ENCODE results near the gene KLHL9. TPM values are rescaled to one million over a fixed set of nuclear protein-coding genes. Genes with fewer than 3 reads are reported as not detected.

Gene KLHL9
- total RNA-seq, 2 experiments from 2014 or later = 11.9 to 12.0 TPM

DNA sequence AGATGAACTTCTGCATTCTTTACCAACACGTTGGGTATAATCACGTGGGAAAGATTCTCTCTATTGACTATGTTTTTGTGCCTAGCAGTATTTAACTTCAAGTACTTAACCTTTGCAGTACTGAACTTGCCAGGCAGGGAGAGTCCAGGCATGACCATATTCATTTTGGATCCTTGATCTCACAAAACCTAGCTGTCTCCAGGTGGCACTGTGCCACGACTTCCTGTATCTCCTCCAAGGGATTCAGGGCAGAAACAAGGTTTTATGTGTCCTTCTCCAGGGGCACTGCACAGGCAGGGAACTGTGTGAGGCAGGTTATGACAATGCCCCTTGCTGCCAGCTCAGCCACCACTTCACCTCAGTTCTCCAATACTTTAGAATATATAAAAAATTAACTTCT lies 18.3 kb downstream of the KLHL9 start:
- Histone ChIP-seq H3K4me3 (ENCODE audit: low read length) (no peak overlapping the region), H3K9me3 (ENCODE audit: control insufficient read depth in 1 of 2, insufficient read depth in 1 of 2, low read length in 2 of 2) (no peaks in the 10 kb centered on the region), H3K27ac (ENCODE audit: low read depth in 1 of 2, low read length in 2 of 2) (no peak overlapping the region), H3K36me3 (ENCODE audit: insufficient read depth, low read length) (peaks cover 12% of the 10 kb centered on the region), H3K27me3 (ENCODE audit: control insufficient read depth in 1 of 2, insufficient read depth in 2 of 2, low read length in 2 of 2) (no peaks in the 10 kb centered on the region), H3K4me1 (ENCODE audit: insufficient read depth, low read length) (no peaks in the 10 kb centered on the region)
- no peak overlapping the region for H3K27ac Mint-ChIP-seq
- no peaks in the 10 kb centered on the region for H3K27me3 Mint-ChIP-seq
- intact Hi-C loops (cut with DNase I, micrococcal nuclease) = loop anchor here in 1 of 2 experiments (5.0 kb wide), 1 partner anchor 475 kb away; no protein-coding TSS in a partner anchor
- CTCF ChIA-PET = interaction anchor here (2.0 kb wide), 1 partner anchor 79 kb away, joined by 16 read pairs; no protein-coding TSS in a partner anchor
- H3K9me3 Mint-ChIP-seq = no peaks in the 10 kb centered on the region
- peaks cover 4% of the 10 kb centered on the region for H3K4me1 Mint-ChIP-seq (ENCODE audit: low read depth)
- POLR2A ChIA-PET = interaction anchor here (1.3 kb wide), 1 partner anchor 78 kb away, joined by 3 read pairs; no protein-coding TSS in a partner anchor
- DNase-seq (no peak), ATAC-seq (ENCODE audit: poor library complexity) (no peak)
- no peak overlapping the region for H3K4me3 Mint-ChIP-seq
- H3K36me3 Mint-ChIP-seq (ENCODE audit: low read depth) = peaks cover 16% of the 10 kb centered on the region
- TF ChIP-seq, protein P1, sequence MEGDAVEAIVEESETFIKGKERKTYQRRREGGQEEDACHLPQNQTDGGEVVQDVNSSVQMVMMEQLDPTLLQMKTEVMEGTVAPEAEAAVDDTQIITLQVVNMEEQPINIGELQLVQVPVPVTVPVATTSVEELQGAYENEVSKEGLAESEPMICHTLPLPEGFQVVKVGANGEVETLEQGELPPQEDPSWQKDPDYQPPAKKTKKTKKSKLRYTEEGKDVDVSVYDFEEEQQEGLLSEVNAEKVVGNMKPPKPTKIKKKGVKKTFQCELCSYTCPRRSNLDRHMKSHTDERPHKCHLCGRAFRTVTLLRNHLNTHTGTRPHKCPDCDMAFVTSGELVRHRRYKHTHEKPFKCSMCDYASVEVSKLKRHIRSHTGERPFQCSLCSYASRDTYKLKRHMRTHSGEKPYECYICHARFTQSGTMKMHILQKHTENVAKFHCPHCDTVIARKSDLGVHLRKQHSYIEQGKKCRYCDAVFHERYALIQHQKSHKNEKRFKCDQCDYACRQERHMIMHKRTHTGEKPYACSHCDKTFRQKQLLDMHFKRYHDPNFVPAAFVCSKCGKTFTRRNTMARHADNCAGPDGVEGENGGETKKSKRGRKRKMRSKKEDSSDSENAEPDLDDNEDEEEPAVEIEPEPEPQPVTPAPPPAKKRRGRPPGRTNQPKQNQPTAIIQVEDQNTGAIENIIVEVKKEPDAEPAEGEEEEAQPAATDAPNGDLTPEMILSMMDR (IDR thresholded peaks at IDR 0.05) = no peak

DNA sequence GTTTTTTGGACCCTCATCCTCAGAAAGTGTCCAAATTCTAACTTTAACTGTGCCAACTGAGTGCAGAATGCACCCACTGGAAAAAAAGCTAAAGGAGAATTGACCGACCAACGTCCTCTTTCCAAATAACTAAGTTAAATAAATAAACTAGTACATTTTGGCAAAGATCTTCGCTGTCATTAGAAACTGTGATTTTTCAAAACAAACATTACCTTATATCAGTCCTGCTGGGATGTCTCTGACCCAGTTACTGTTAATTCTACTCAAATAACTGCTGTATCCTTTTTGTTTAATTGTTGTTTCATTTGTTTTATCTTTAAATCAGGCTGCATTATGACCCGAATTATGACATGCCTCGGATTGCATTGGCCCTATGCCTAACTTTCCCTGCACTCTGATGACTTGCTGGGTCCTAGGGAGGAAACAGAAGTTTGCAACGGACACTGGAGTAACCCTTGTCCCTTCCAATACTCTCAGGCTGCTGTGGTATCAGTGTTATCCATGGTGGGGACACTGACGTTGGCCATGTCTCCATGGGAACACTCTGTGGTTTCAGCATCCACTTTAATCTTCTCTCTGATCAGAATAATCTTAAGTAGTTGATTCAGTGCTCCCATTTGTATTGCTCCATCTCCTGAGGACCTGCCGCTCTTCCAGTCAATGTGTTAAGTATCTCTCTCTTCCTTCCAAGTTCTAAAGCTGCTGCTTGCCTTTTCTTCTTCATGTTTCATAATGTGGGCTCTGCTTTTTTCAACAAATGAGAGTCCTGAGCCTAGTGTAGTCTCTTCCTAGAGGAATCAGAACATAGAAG lies 19.0 kb downstream of the KLHL9 start:
- no peak overlapping the region for H3K4me3 Mint-ChIP-seq
- H3K4me3 ChIP-seq (ENCODE audit: low read length) = no peak overlapping the region
- POLR2A ChIA-PET = interaction anchor here (1.3 kb wide), 1 partner anchor 78 kb away, joined by 3 read pairs; no protein-coding TSS in a partner anchor
- intact Hi-C loops (cut with DNase I, micrococcal nuclease) = loop anchor here in 1 of 2 experiments (5.0 kb wide), 1 partner anchor 476 kb away; no protein-coding TSS in a partner anchor
- H3K9me3 Mint-ChIP-seq = no peaks in the 10 kb centered on the region
- TF ChIP-seq, protein P1 (IDR thresholded peaks at IDR 0.05) = no peak
- no peaks in the 10 kb centered on the region for H3K27me3 ChIP-seq (ENCODE audit: control insufficient read depth in 1 of 2, insufficient read depth in 2 of 2, low read length in 2 of 2)
- no peaks in the 10 kb centered on the region for H3K27me3 Mint-ChIP-seq
- peaks cover 10% of the 10 kb centered on the region for H3K36me3 Mint-ChIP-seq (ENCODE audit: low read depth)
- peaks cover 4% of the 10 kb centered on the region for H3K4me1 Mint-ChIP-seq (ENCODE audit: low read depth)
- no peak overlapping the region for H3K27ac ChIP-seq (ENCODE audit: low read depth in 1 of 2, low read length in 2 of 2)
- CTCF ChIA-PET = interaction anchor here (1.3 kb wide), 1 partner anchor 80 kb away, joined by 5 read pairs; no protein-coding TSS in a partner anchor
- H3K36me3 ChIP-seq (ENCODE audit: insufficient read depth, low read length) = peaks cover 7% of the 10 kb centered on the region
- no peak overlapping the region for H3K27ac Mint-ChIP-seq
- no peaks in the 10 kb centered on the region for H3K4me1 ChIP-seq (ENCODE audit: insufficient read depth, low read length)
- no peaks in the 10 kb centered on the region for H3K9me3 ChIP-seq (ENCODE audit: control insufficient read depth in 1 of 2, insufficient read depth in 1 of 2, low read length in 2 of 2)
- ATAC-seq (ENCODE audit: poor library complexity) (no peak), DNase-seq (no peak)

DNA sequence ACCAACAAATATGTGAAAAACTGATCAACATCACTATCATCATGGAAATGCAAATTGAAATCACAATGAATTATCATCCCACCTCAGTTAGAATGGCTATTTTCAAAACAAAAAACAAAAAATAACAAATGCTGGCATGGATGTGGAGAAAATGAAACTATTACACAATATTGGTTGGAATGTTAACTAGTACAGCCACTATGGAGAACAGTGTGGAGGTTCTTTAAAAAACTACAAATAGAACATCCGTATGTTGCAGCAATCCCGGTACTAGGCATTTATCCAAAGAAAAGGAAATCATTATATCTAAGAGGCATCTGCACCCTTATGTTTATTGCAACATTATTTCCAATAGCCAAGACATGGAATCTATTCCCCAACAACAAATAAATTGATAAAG lies 21.1 kb downstream of the KLHL9 start:
- ATAC-seq (ENCODE audit: poor library complexity) (no peak), DNase-seq (no peak)
- no peak overlapping the region for H3K27ac Mint-ChIP-seq
- no peaks in the 10 kb centered on the region for H3K36me3 Mint-ChIP-seq (ENCODE audit: low read depth)
- TF ChIP-seq, protein P1 (IDR thresholded peaks at IDR 0.05) = no peak
- POLR2A ChIA-PET = no interaction called here
- CTCF ChIA-PET = no interaction called here
- H3K4me1 Mint-ChIP-seq (ENCODE audit: low read depth) = peaks cover 4% of the 10 kb centered on the region
- no peak overlapping the region for H3K4me3 Mint-ChIP-seq
- Histone ChIP-seq H3K9me3 (ENCODE audit: control insufficient read depth in 1 of 2, insufficient read depth in 1 of 2, low read length in 2 of 2) (peaks cover 0 to 3% of the 10 kb centered on the region in 2 experiments), H3K4me1 (ENCODE audit: insufficient read depth, low read length) (no peaks in the 10 kb centered on the region), H3K4me3 (ENCODE audit: low read length) (no peak overlapping the region), H3K36me3 (ENCODE audit: insufficient read depth, low read length) (no peaks in the 10 kb centered on the region), H3K27me3 (ENCODE audit: control insufficient read depth in 1 of 2, insufficient read depth in 2 of 2, low read length in 2 of 2) (peaks cover 0 to 6% of the 10 kb centered on the region in 2 experiments), H3K27ac (ENCODE audit: low read depth in 1 of 2, low read length in 2 of 2) (no peak overlapping the region)
- intact Hi-C loops (cut with DNase I, micrococcal nuclease) = no loop called here
- no peaks in the 10 kb centered on the region for H3K27me3 Mint-ChIP-seq
- no peaks in the 10 kb centered on the region for H3K9me3 Mint-ChIP-seq
